DOHH2 (cell line): ENCODE data around the gene TMOD2.

Experiments used
- CTCF ChIP-seq: fragments of 200-600 bp; sonication (generic); IDR thresholded peaks from one replicate; pipeline ENCODE4 v1.5.1; 2014; ENCODE audit warnings: antibody characterized with exemption, mild to moderate bottlenecking, low read depth, low read length; ENCODE audit not compliant: poor library complexity, severe bottlenecking
- EZH2phosphoT487 ChIP-seq: fragments of 200-600 bp; sonication (generic); IDR thresholded peaks from 2 replicates; pipeline ENCODE4 v1.6.1; 2017; ENCODE audit warnings: borderline replicate concordance, mild to moderate bottlenecking, antibody characterized with exemption, low read length, moderate library complexity, mixed read lengths

- TF ChIP-seq CTCF (no peak), EZH2phosphoT487 (no peak)
Measured at GRCh38 chr15:51842265-51842664, 90.9 kb downstream of the TMOD2 start.
